HG02870 (cell line): ENCODE results near the gene TMEM129.

Experiments used
- ATAC-seq: cut with Tn5 transposase; IDR thresholded peaks from one replicate; pipeline ENCODE4 v1.9.1; 2021; ENCODE audit warnings: mild to moderate bottlenecking, moderate library complexity; ENCODE audit not compliant: unreplicated experiment

Gene TMEM129

GRCh38 chr4:1745165-1745564 lies 24.0 kb upstream of the TMEM129 start:
- ATAC-seq = no peak

- ATAC-seq = no peak
Measured at GRCh38 chr4:1744552-1744951, 23.4 kb upstream of the TMEM129 start.

- ATAC-seq = no peak
Measured at GRCh38 chr4:1743975-1744374, 22.9 kb upstream of the TMEM129 start.

DNA sequence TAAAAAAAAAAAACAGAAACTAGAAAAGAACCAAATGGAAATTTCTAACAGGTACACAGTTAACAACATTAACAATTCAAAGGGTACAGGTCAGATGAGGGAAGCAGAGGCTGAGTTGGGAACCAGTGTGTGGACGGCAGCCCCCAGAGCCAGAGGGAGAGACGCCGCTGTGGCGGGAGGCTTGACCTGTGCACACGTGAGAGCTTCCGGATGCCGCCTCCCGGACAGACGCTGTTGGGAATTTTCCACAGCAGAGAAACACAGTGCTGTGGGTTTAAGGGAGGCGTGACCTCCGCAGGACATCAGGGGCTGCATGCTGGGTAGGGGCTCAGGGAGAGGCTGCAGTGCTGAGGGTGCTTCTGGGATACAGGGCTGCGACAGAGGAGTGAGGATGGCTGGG lies 22.4 kb upstream of the TMEM129 start:
- no peak for ATAC-seq

- ATAC-seq = no peak
Measured at GRCh38 chr4:1741208-1741607, 20.1 kb upstream of the TMEM129 start.

- no peak for ATAC-seq
Measured at GRCh38 chr4:1740021-1740545, 19.0 kb upstream of the TMEM129 start.

DNA sequence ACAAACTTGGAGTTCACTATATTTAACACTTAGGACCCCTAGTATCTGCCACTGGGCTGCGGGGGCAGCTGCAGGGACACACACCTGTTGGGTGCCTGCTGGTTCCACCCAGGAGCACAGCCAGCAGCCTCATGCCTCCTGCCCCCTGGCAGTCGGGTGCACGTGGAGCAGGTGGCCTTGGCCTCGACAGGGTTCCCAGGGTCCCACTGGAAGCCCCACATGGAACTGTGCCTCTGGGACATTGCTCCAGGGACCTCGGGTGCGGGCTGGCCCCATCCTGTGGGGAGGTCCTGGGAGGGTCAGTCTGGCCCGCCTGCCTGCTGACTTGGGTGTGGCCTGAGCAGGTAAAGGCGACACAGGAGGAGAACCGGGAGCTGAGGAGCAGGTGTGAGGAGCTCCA lies 18.2 kb upstream of the TMEM129 start:
- no peak for ATAC-seq

DNA sequence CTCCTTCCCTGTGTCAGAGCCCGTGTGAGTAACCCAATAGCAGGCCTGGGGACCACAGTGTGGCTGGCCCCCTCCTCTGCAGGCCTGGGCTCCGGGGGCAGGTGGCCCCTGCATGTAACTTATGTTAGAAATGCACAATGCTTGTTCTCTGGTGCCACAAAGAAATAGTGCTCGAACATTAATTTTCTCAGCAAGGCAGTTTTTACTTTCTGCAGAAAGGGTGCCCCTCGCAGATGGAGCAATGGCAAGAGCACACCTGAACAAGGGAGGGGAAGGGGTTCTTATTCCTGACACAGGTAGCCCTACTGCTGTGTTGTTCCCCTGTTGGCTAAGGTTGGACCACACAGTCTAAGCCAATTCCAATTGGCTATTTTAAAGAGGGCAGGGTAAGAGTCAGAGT lies 17.3 kb upstream of the TMEM129 start:
- ATAC-seq = no peak

DNA sequence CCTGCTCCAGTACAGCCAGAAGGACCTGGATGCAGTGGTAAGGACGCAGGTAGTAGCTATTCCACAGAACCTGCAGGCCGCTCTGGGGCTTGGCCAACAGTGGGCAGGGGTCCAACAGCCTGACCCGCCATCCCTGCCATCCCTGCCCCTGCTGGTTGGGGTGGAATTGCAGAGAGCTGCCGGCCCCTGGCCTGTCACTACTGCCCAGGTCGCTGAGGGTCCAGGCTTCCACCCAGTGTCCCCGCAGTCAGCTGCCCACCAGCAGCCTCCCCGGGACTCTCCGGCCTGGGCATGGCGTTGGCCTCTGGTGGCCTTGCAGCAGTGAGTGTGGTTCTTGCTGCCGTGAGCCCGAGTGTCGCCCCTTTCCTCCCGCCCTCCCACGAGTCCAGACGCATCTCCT lies 16.5 kb upstream of the TMEM129 start:
- ATAC-seq = no peak

DNA sequence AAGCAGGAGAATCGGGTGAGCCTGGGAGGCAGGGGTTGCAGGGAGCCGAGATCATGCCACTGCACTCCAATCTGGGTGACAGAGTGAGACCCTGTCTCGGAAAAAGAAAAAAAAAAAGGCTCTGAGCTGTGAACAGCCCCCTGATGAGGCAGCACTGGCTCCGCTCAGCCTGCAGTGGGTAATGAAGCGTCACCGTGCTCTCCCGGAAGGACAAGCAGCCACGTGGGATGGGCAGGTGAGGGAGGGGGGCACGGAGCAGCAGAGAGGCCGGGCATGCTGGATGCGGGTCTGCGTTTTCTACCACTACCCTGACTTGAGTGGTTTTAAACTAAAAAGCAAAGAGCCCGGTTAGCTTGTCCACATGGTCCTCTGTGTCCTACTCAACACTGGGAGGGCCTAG lies 15.7 kb upstream of the TMEM129 start:
- no peak for ATAC-seq

DNA sequence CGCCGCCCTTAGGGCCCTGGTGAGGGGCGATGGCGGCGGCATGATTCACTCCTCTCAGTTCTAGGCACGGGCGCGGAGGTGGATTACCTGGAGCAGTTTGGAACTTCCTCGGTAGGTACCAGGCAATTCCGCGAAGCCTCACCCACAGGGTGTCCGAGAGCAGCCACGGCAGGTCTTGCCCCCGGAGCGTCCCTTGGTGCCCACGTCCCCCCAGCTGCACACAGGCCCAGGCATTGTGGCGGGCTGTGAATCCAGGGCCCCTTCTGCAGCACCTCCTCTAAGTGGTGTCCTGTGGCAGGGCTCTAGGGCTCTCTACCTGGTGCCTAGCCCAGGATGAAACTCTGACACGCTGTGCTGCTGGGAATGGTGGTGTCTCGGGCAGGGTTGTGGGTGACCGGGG lies 14.1 kb upstream of the TMEM129 start:
- ATAC-seq = no peak

DNA sequence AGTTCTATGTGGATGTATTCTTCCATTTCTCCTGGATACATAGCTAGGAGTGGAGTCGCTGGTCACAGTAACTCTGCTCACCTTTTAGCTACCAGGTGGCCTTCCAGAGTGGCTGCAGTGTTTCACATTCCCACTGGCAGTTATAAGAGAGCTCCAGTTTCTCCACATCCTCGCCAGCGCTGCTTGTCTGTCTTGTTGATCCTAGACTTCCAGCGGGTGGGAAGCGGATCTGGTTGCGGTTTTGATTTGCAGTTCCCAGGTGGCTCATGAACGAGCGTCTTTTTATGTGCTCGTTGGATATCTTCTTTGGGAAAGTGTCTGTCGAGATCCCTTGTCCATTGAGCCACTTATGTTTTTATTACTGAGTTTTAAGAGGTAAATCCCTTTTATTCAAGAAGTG lies 11.8 kb upstream of the TMEM129 start:
- ATAC-seq = no peak

GRCh38 chr4:1731180-1731579 lies 10.1 kb upstream of the TMEM129 start:
- ATAC-seq = no peak

DNA sequence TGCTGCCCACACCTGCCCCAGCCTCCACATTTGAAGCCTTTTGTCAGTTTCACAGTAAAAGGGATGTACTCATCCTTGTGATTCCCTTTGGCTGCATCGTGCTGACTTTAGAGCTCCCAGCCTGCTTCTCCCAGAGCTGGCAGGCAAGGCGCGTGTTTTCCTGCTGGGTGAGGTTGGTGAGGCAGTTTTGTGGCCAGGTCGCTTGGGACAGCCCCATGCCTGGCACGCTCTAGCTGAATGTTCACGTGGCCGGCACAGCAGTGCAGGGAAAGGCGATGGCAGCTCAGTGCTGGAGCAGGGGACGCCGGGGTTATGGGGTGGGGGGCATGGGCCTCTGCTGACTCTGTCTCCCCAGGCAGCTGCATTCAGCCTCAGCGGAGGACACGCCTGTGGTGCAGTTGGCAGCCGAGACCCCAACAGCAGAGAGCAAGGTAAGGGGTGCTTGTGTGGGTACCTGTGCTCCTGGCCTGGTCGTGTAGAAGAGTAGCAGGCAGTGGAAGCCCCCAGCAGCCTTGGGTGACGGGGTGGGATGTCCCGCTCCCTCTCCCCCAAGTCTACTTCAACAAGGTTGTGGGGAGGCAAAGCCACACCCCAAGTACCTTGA lies 9.5 kb upstream of the TMEM129 start:
- no peak for ATAC-seq

DNA sequence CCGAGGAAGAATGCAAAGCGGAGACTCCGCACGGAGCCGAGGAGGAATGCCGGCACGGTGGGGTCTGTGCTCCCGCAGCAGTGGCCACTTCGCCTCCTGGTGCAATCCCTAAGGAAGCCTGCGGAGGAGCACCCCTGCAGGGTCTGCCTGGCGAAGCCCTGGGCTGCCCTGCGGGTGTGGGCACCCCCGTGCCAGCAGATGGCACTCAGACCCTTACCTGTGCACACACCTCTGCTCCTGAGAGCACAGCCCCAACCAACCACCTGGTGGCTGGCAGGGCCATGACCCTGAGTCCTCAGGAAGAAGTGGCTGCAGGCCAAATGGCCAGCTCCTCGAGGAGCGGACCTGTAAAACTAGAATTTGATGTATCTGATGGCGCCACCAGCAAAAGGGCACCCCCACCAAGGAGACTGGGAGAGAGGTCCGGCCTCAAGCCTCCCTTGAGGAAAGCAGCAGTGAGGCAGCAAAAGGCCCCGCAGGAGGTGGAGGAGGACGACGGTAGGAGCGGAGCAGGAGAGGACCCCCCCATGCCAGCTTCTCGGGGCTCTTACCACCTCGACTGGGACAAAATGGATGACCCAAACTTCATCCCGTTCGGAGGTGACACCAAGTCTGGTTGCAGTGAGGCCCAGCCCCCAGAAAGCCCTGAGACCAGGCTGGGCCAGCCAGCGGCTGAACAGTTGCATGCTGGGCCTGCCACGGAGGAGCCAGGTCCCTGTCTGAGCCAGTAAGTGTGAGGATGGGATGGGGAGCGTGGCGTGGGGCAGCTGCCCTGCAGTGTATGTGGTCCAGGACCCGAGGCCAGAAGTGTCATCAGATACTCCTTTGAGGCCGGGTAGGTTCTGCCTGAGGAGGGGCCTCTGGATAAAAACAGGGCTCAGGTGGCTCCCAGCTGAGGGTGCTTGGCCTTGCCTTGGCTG lies 7.2 kb upstream of the TMEM129 start:
- ATAC-seq = no peak

GRCh38 chr4:1727117-1728031 lies 6.3 kb upstream of the TMEM129 start:
- no peak for ATAC-seq

GRCh38 chr4:1726146-1726934 lies 5.2 kb upstream of the TMEM129 start:
- ATAC-seq = no peak

DNA sequence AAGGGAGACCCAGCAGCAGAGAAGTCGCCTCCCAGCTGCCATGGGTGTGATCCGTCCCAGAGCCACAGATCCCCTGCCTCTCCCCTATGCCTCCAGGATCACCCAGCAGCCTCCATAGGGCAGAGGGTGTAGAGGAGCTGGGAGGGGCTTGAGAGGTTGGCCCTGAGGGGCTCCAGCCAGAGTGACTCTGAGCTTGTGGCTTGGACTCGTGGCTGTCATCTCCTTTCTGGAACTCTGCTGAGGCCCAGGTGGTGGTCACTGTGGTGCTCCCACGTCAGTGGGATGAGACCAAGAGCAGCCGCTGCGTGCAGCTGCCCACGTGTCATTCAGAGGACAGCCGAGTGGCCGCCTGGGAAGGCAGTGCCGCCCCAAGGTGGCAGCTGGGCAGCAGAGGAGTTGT lies 4.4 kb upstream of the TMEM129 start:
- ATAC-seq = no peak

DNA sequence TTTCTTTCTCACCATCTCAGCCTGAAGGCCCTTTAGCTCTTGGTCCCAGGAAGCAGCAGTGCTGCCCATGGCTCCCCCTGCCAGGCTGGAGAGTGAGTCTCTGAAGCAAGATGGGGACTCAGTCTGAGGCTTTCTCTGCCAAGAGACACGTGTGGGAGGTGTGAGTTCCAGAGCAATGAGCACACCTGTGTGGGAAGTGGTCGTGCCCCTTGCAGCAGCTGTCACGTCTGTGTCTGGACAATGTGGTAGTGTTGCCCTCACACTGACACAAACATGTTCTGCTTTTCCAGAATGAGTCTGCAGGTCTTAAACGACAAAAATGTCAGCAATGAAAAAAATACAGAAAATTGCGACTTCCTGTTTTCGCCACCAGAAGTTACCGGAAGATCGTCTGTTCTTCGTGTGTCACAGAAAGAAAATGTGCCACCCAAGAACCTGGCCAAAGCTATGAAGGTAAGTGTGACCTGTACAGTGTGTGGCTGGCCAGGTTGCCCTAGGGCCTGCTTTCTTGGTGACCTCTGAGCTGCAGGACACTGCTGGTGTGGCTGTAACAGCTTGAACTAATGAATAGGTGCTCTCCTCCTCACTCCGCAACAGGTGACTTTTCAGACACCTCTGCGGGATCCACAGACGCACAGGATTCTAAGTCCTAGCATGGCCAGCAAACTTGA lies 2.1 kb upstream of the TMEM129 start:
- ATAC-seq = no peak

GRCh38 chr4:1722551-1723118 lies 1.5 kb upstream of the TMEM129 start:
- ATAC-seq = no peak
